Activated T-cell treated with anti-CD3 and anti-CD28 coated beads for 4 hours (primary cell): ENCODE data around the gene NPTX1.

Experiments
- DNase-seq: peaks from one replicate; pipeline ENCODE4 v3.0.0-alpha.2; 2020

Gene NPTX1

DNA sequence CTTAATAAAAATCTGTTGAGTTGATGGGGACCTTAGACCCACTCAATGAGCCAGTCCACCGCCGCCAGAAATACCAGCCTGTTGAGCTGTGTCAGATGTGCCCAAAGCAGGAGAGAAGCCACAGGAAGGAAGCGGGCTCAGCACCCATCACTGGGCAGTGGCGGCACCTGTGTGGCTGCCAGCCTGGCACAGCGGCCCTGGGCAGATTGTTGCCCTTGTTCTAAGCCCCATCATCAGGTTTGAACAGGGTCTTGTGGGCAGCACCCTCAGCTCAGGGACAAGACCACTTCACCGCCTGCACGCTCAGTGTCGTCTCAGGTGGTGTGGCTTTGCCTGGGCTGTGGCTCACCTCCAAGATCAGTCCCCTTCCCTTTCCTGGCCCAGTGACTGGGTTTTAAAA is 52.1 kb downstream of the NPTX1 start:
- DNase-seq, result no peak

GRCh38 chr17:80423536-80424225 is 52.7 kb downstream of the NPTX1 start:
- no peak for DNase-seq

GRCh38 chr17:80422981-80423380 is 53.4 kb downstream of the NPTX1 start:
- no peak for DNase-seq

DNA sequence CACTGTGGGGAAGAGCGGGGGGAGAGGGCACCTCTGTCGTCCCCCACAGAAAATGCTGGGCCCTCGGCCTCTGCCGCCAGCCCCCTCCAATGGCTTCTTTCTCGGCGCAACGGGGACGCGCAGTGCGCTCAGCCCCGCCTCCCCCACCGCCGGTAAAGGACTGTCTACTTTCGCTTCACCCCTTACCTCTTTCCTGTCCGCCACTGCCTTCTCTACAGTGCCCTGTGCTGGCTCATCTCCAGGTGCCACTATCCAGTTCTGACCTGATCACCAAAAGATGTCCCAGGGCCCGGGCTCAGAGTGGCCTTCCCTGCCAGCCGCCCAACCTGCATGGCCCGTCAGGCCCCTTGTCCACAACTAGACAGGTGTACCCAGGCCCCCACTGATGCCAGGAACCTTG is 54.1 kb downstream of the NPTX1 start:
- DNase-seq, result no peak

- DNase-seq, result no peak
Observed at GRCh38 chr17:80421381-80422090, 54.9 kb downstream of the NPTX1 start.

DNA sequence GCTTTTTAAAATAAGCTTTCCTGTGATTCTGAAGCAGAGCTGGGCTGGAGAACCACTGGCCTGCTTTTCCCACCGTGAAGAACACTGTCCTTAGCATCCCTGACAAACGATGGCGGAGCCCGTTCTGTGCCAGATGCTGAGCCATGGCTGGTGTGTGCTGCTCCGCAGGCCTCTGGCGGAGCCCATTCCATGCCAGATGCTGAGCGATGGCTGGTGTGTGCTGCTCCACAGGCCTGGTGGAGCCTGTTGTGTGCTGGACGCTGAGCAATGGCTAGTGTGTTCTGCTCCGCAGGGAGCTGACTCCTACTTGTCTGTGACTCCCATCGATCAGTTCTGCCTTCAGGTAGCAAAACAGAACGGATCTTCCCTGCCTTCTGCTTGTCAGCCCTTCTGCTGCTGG is 57.2 kb downstream of the NPTX1 start:
- no peak for DNase-seq

DNA sequence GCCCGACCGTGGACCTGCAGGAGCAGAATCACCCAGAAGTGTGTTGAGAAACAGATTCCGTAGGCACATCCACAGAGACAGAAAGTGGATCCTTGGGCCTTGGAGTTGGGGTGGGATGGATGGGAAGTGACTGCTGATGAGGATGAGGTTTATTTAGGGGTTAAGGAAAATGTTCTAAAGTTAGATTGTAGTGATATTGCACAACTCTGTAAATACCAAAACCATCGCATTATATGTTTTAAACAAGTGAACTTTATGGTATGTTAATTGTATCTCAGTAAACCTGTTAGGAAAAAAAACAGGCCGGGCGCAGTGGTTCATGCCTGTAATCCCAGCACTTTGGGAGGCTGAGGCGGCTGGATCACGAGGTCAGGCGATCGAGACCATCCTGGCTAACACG is 57.8 kb downstream of the NPTX1 start:
- DNase-seq, result no peak
